ENCODE measurements around the gene IER3.
A peak's percentile ranks its signal among the peaks of the same experiment; 100 is the strongest.

Gene IER3

DNA sequence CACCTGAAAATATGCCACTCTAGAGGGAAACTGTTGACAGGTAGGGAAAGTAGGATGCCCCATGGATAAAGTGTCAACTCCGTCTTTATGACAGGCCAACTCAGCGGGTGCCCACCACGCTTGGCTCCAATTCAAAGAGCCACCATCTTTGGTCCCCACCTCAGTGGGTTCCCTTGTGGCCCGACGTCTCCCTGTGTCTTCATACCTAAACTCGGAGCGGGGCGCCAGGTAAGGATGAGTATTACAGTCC is 27.5 kb downstream of the IER3 start:
- TF ChIP-seq CTCF (conservative IDR thresholded peaks at IDR 0.05; ENCODE audit: low read depth, low read length), result no peak
- H3K4me3 ChIP-seq (ENCODE audit: low read depth, low read length), result peak overlapping the region; percentile 84
- DNase-seq (ENCODE audit: low read depth), result no peak

- no peak for DNase-seq (ENCODE audit: low read depth)
- no peak overlapping the region for H3K4me3 ChIP-seq (ENCODE audit: low read depth, low read length)
- TF ChIP-seq CTCF (conservative IDR thresholded peaks at IDR 0.05; ENCODE audit: low read depth, low read length), result no peak
These were observed 30.1 kb downstream of the IER3 start for GRCh38 chr6:30714263-30714662.

GRCh38 chr6:30712441-30712945 is 31.9 kb downstream of the IER3 start:
- DNase-seq (ENCODE audit: low read depth), result no peak
- H3K4me3 ChIP-seq (ENCODE audit: low read depth, low read length), result no peak overlapping the region
- no peak for TF ChIP-seq CTCF (conservative IDR thresholded peaks at IDR 0.05; ENCODE audit: low read depth, low read length)

GRCh38 chr6:30711758-30712380 is 32.5 kb downstream of the IER3 start:
- no peak for TF ChIP-seq CTCF (conservative IDR thresholded peaks at IDR 0.05; ENCODE audit: low read depth, low read length)
- H3K4me3 ChIP-seq (ENCODE audit: low read depth, low read length), result no peak overlapping the region
- DNase-seq (ENCODE audit: low read depth), result no peak

- H3K4me3 ChIP-seq (ENCODE audit: low read depth, low read length), result no peak overlapping the region
- no peak for DNase-seq (ENCODE audit: low read depth)
- TF ChIP-seq CTCF (conservative IDR thresholded peaks at IDR 0.05; ENCODE audit: low read depth, low read length), result no peak
These were observed 35.1 kb downstream of the IER3 start for GRCh38 chr6:30709101-30709868.

DNA sequence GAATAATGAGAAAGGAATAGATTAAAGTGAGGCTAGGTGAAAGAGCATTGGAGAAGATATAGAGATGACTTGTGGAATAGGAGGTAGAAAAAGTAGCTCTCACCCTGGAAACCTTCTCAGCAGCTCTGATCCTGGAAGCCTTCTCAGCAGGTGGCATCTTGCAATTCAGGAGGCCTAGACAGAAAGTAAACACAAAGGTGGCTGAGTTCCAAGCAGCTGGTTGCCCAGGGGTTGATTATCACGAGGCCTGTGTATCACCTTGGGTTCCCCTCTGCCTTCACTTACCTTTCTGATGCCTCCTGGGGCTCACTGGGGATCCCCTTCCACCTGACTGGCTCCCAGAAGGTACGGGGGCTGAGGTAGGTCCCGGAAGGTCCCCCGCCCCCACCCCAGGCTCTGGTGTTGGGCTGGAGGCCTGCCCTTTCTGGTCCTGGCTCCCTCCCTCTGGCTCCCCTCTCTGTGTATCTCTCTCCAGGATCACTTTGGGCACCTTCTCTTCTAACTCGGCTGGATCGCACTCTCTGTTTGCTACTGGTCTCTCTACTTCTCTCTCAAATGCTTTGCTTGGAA is 37.0 kb downstream of the IER3 start:
- no peak for TF ChIP-seq CTCF (conservative IDR thresholded peaks at IDR 0.05; ENCODE audit: low read depth, low read length)
- H3K4me3 ChIP-seq (ENCODE audit: low read depth, low read length), result no peak overlapping the region
- DNase-seq (ENCODE audit: low read depth), result peak; percentile 83
